Measurements from ENCODE around the gene FHIT.

FHIT gene

DNA sequence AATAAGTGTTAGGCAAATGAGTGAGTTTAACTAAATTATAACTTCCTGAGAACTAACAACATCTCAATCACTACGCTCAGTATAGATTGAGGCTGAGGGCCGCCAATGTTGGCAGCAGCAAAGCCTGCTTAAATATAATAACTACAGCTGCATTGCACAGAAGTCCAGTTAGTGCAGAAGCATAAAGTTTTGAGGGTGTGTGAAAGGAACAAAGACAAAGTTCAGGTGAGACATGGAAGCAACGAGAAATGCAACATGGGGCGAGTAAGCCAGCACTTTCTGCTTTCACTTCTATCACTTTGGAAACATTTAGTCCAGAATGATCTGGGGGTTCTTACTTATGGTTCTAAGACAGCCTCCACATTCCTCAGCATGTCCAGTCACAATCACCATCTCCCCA is 1149.1 kb downstream of the FHIT start:
- DNase-seq (ENCODE audit: low read depth) = no peak

DNA sequence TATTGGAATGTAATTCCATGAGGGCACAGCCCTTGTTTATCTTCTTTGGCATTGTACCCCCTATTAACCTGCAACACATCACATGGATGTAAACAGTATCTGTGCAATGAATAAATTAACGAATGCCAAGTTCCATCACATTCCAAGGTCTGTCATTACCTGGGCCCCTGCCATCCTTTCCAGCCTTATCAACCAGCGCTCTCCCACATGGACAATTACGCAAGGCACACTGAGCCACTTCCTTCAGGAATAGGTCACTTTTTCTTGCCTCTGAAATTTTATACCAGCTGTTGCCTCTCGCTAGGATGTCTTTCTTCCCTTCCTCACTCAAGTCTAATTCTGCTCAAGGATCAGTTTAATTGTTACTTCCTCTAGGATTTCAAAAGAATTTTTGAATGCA is 1149.6 kb downstream of the FHIT start:
- no peak for DNase-seq (ENCODE audit: low read depth)

- no peak for DNase-seq (ENCODE audit: low read depth)
Observed at GRCh38 chr3:60096403-60096802, 1154.8 kb downstream of the FHIT start.

DNA sequence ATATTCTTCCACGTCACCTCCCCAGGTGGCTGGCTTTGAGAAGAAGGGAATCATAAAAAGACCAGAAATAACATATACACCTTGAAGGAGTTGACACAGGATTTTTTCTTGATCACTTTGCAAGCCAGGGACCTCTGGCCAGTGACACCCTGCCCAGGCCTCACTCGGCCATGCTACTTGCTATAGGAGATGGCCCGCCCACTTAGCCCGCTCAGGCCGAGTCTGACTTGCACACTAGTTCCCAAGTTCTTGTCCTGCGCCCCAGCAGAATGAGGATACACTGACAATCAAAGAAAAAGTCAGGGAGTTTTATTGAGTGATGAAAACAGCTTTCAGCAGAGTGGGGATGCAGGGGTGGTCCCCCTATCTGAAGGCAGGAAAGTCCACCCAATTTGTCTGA is 1155.3 kb downstream of the FHIT start:
- no peak for DNase-seq (ENCODE audit: low read depth)

- no peak for DNase-seq (ENCODE audit: low read depth)
Observed at GRCh38 chr3:60095516-60095915, 1155.7 kb downstream of the FHIT start.

DNA sequence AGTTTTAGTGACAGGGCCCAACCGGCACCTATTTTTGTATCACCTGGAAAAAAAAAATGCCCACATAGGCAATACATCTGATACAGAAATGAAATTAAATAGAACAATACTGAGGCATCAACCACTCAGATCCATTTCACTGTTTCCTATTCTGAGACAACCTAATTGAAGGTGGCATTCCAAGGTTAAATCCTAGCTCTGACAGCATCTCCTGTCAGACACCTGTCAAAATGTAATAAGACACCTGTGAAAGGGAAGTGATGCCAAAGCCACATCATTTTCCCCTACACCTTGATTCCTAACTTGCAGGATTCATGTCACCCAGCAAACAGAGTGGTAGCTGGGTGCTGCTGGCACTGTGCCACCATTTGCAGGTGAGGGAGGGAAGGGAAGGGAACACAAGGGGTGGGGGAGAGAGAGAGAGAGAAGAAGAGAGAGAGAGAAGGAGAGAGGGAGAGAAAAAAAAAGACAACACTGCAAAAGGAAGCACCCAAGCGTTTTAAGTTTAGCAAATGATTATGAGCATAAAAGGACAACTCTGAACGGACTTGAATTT is 1156.8 kb downstream of the FHIT start:
- no peak for DNase-seq (ENCODE audit: low read depth)

GRCh38 chr3:60090548-60090947 is 1160.7 kb downstream of the FHIT start:
- no peak for DNase-seq (ENCODE audit: low read depth)

- no peak for DNase-seq (ENCODE audit: low read depth)
Observed at GRCh38 chr3:60086811-60087210, 1164.4 kb downstream of the FHIT start.

DNA sequence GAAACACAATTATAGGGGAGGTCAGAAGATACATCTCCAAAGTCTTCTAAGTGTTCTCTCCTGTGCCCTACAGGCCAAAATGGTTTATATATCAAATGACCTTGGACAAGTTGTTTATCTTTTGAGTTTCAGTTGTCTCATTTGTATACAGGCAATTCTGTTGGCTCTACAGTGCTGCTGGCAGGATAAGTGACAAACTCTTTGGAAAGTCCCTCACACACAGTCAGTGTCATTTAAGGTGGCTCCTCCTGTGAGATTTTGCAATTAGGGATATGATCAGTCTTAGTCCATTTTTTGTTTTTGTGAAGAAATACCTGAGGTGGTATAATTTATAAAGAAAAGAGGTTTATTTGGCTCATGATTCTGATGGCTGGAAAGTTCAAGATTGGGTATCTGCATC is 1165.6 kb downstream of the FHIT start:
- DNase-seq (ENCODE audit: low read depth) = no peak

GRCh38 chr3:60081381-60082095 is 1169.7 kb downstream of the FHIT start:
- DNase-seq (ENCODE audit: low read depth) = no peak

DNA sequence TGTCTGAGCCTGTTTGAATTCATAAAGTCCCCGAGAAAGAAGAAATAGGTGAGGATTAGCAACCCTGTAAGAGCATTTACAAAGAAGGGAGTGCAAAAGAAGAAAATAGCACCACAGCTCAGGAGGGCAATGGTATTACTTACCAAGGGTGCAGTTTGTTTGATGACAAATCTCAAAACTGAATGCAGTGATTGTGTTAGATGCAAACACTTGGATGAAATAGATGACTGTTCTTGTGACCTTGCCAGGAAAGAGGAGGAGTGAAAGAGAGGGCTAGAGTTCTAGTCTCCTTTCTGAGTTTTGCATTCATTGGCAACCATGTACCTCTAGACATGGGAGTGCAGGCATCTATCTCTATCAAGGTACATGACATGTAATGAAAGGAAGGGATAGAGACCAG is 1170.6 kb downstream of the FHIT start:
- no peak for DNase-seq (ENCODE audit: low read depth)

DNA sequence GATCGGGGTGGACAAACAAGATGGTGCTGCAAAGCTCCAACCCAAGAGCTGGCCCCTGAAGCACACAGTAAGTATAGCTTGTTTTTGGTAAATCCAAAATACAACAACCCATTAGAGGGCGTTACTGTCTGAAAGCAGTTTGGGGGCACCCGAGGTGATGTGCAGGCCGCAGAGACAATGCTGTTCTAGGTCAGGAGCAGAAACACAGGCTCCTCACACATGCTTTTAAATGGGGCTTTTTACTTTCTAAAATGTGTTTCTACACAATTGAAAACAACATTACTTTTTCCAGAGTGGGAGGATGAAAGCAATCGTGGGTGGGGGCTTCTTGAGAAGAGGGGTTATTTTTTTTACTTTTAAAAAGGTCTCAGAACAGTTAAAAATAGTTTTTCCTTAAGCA is 1172.2 kb downstream of the FHIT start:
- DNase-seq (ENCODE audit: low read depth) = no peak

GRCh38 chr3:60076331-60076730 is 1174.9 kb downstream of the FHIT start:
- DNase-seq (ENCODE audit: low read depth) = no peak

- no peak for DNase-seq (ENCODE audit: low read depth)
Observed at GRCh38 chr3:60073942-60074341, 1177.3 kb downstream of the FHIT start.

DNA sequence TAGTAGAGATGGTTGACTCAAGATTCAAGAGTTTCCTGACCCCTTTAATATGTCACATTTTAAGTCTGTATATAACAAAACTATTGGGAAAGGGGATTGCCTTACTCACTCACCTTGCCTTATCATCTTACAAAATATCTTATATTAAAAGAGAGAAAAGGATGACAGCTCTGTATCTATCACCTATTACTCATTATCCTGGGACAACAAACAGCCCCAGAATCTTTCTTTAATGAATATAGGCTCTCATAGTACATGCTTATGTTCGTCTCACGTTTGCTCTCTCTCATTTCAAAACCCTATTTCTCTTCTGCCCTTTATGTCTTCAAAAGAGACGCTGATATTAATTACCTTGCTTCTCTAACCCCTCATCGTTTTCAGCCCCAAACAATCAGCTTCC is 1178.0 kb downstream of the FHIT start:
- DNase-seq (ENCODE audit: low read depth) = no peak

DNA sequence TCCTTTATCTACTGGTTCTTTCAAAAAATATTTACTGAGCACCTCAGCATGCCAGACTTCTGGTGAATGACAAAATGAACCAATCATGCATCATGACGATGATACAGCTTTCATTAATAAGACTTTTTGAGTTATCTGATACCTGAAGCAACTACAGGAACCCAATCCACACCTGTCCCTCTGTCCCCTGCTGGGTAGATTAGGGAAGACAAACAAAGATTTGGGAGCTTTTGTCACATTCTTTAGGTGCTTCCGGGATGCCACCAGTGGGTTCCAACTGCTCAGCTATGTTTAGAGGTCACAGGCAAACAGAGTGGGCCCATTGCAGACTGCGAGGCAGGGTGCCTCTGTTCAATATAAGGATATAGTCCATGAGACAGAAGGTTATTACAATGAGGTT is 1180.9 kb downstream of the FHIT start:
- no peak for DNase-seq (ENCODE audit: low read depth)

- DNase-seq (ENCODE audit: low read depth) = no peak
Observed at GRCh38 chr3:60065227-60065868, 1185.9 kb downstream of the FHIT start.

- no peak for DNase-seq (ENCODE audit: low read depth)
Observed at GRCh38 chr3:60064210-60065178, 1186.8 kb downstream of the FHIT start.

- no peak for DNase-seq (ENCODE audit: low read depth)
Observed at GRCh38 chr3:60056404-60056803, 1194.8 kb downstream of the FHIT start.

DNA sequence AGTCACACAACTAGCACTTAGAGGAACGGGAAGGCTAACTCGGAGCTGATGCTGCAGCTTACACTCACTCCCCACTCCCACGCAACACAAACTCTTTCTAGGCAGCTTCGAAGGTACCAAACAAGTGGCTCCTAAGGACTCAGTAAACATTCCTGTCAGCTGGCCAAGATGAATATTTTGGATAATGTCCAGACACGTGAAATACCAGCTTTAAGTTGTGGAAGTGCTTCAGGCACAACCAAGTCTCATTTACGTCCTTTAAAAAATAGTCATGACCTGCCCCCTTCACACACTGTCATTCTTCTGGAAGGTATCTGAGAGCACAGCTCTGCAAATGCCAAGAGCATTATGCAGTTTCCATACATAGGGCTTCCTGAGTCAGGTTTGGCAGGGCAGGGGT is 1195.5 kb downstream of the FHIT start:
- DNase-seq (ENCODE audit: low read depth) = no peak

DNA sequence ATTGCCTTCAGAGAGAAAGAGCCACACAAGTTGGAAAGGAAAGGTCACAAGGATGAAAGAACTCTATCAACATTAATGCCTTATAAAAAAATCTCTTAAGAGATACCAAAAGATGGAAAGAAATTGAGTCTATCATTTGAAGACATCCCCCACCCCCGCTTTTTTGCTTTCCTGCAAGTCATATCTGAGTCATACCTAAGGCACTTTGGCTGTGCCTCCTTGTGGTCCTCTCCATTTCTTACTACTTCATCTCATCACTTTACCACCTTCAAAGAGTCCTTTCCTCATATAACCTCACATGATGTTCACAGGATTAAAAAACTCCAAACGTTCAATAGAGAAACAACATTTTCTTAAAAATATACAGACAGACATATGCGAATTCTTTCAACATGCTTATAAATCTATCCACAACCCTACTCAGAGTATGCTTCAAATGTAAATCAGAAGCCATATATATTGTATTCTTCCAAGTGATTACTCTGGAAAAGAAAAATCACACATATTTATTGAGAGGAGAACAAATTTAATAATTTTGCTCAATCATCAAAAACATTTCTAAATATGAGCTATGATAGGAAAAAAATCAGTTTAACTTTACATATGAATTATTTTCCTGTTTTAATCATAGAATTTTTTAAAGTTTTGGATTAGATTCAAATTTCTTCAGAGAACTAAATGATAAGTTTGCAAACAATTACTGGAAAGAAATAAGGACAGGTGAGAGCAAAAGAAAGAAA is 1197.6 kb downstream of the FHIT start:
- DNase-seq (ENCODE audit: low read depth) = no peak

DNA sequence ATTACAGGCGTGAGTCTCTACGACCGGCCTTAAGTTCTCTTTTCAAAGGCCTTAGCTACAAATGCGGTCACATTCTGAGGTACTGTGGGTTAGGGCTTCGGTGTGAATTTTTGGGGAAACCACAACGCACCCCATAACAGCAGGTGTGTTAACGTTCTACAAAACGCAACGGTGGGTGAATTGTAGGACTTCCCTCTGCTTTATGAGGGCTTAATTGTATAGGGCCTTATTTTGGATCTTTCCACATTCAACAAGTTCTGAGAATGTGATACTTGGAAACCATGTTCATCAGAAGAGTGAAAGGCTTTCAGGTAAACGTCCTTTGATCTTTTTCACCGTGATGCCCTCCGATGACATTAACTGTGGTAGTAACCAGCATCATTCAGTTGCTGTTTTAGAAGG is 1202.8 kb downstream of the FHIT start:
- no peak for DNase-seq (ENCODE audit: low read depth)

All from stimulated activated CD8-positive, alpha-beta memory T cell treated with anti-CD3 and anti-CD28 coated beads, Interleukin-12 subunit alpha, Interleukin-12 subunit beta, amount 100 ng/mL, for 4 hours (primary cell).